HG03442 (cell line): ENCODE results near the gene OBSCN.

ENCODE experiments used
- ATAC-seq: cut with Tn5 transposase; IDR thresholded peaks from one replicate; pipeline ENCODE4 v1.9.1; 2021; ENCODE audit warnings: mild to moderate bottlenecking, moderate library complexity; ENCODE audit not compliant: unreplicated experiment

The OBSCN gene

GRCh38 chr1:228350831-228351781 is 143.3 kb downstream of the OBSCN start:
- no peak for ATAC-seq

- no peak for ATAC-seq
These were observed 144.0 kb downstream of the OBSCN start for GRCh38 chr1:228351850-228352249.

- ATAC-seq = no peak
These were observed 145.0 kb downstream of the OBSCN start for GRCh38 chr1:228352677-228353481.

GRCh38 chr1:228353601-228354371 is 145.9 kb downstream of the OBSCN start:
- no peak for ATAC-seq

GRCh38 chr1:228354390-228355320 is 146.8 kb downstream of the OBSCN start:
- ATAC-seq = no peak

- ATAC-seq = no peak
These were observed 149.2 kb downstream of the OBSCN start for GRCh38 chr1:228356897-228357680.

- ATAC-seq = no peak
These were observed 150.4 kb downstream of the OBSCN start for GRCh38 chr1:228358039-228358763.

GRCh38 chr1:228358764-228359612 is 151.1 kb downstream of the OBSCN start:
- no peak for ATAC-seq

- no peak for ATAC-seq
These were observed 152.0 kb downstream of the OBSCN start for GRCh38 chr1:228359613-228360532.

- no peak for ATAC-seq
These were observed 152.9 kb downstream of the OBSCN start for GRCh38 chr1:228360533-228361313.

GRCh38 chr1:228361314-228362140 is 153.7 kb downstream of the OBSCN start:
- ATAC-seq = no peak

- ATAC-seq = no peak
These were observed 154.5 kb downstream of the OBSCN start for GRCh38 chr1:228362141-228362883.

- no peak for ATAC-seq
These were observed 155.1 kb downstream of the OBSCN start for GRCh38 chr1:228362884-228363450.

- no peak for ATAC-seq
These were observed 155.8 kb downstream of the OBSCN start for GRCh38 chr1:228363686-228364067.
